ENCODE results near the gene IQGAP2.
"Not testable (repeated sequence)": the region's sequence is repeated elsewhere in the genome, so short reads cannot be mapped to it uniquely, and the experiment has no call there.

IQGAP2 gene

DNA sequence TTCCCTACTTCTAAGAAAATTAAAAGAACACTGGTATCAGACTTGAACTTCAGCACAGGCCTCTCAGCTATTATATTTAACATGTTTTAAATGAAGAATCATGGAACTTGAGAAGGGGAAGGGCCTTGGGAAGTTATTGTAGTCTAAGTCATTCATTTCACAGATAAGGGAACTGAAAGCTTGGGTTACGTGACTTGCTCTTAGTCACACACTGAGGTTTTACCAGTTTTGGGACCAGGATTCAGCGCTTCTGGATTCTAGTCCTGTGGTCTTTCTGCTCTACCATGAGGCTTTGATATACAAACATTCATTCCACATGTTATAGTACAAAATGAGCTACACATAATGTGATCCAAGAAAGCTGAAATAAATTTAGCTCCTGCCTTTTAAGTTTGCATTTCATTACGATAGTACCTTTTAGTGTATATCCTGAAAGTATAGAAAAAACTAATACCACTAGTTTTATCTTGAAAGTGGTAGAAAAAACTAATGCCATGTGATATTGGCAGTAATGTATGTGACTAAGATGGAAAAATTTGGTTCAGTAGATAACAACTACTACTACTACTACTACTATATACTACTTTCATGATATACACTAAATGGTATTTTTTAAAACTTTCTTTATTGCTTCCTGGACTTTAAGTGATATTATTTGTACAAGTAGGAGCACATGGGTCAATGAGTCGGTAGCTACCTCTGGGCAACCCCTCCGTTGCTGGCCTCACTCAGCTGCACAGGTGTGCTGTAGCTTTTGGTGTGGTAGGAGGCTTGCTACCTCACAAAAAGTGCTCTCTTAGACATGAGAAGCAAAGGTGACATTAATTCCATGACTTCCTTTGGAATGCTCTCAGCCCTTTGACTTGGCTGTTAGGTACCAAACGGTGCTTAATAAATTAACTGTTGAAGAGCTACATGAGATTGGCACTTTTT lies 179.4 kb downstream of the IQGAP2 start:
- peak; percentile 11 for FAIRE-seq

GRCh38 chr5:76583163-76584047 lies 180.3 kb downstream of the IQGAP2 start:
- FAIRE-seq = peak; percentile 97

DNA sequence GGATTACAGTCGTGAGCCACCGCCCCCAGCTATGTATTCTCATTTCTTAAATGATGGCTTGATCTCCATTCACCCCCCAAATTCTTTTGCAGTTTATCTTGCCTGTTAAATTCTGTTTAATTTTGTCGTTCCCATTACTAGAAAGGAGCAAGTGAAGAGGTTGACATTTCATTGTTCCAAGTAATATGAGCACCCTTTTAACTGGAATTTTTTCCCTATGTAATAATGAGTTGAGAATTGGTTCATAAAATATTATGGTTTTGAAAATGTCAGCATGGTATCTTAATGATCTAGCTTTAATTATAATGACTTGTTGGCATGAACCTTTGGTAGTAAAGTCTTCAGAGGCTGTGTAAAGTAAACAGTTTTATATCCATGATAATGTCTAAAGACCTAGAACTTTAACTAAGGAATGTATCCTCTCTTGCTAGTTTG lies 182.7 kb downstream of the IQGAP2 start:
- peak; percentile 21 for FAIRE-seq

DNA sequence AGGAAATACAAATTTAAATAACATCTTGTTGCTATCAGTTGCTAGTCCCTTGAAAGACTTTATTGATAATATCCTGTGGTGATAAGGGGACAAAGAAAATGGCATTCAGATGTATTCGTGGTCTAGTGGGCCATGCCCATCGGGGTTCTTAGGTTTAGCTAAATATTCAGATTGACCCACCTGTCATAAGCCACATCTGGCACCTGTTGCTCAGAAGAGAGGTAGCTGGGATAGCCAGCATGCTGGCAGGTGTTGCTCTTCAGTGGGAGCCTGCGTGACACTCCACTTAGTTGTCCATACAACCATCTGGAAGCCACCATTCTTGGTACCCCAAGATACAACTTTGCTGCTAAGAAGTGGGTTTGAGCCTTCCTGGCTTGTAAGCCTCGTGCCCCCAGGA lies 183.4 kb downstream of the IQGAP2 start:
- FAIRE-seq = no peak

DNA sequence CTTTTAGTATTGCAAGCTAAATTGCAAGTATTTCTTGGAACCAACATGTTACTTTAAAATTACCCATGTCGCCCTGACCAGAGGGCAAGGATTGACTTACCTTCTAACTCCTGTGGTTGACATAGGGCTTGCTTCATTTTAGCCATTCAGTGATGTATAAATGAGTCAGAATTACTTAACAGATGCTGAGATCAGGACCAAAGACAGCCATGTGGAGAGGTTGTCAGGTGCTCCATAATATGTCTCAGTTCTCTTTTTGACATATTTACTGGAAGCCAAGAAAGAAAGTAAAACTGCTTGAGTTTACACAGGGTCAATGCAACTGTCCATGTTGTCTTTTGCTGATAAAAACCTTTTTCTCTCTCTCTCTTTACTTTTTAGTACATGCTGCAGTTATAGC lies 186.9 kb downstream of the IQGAP2 start:
- no peak for FAIRE-seq

DNA sequence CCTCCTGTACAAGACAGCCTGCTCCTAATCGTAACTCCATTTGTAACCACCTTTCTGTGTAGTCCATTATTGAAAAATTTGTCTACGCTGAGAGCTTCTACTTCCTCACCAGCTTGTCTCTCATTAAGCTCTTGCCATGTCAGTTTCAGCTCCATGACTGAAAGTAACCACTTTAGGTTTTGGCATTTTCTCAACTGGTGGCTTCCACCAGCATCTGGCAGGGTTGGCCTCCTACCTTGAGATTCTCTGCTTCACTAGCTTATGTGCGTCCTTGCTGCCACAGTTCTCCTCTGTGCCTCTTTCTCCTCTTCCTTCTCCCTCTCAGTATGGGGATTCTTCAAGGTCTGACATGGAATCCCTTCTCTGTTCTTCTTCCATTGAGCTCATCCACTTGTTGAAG lies 188.3 kb downstream of the IQGAP2 start:
- no peak for FAIRE-seq

- FAIRE-seq = no peak
Measured at GRCh38 chr5:76592692-76593091, 189.6 kb downstream of the IQGAP2 start.

GRCh38 chr5:76594107-76594506 lies 191.0 kb downstream of the IQGAP2 start:
- FAIRE-seq = peak; percentile 40

DNA sequence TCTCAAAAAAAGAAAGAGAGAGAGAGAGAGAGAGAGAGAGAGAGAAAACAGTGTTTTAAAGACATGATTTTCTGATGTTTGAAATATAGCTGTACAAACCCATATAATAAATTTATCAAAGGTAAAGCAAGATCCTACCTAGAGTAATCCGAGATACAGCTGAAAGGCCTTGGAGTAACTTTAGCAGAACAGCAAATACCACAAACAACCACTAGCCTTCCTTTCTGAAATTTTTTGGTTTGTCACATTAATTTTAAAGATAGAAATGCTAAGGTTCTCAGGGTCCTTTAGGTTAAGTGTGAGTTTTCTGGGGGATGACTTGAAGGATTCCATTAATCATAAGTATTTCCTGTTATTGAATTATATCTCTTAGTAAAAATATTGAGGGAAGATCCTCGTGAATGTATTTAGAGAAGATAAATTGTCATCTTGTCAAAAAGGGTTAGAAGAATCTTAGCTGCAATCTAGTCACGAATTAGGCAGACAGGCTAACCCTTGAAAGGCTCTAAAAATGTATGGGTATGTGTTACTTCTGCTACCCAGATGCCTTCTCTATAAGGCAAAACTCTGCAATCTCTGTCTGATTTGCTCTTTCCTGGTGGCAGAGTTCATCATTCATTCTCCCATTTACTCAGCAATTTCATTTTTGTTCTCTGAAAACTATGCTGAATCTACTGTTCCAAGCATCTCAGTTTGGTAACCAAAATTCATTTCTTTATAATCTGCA lies 192.8 kb downstream of the IQGAP2 start:
- FAIRE-seq = no peak

- FAIRE-seq = no peak
Measured at GRCh38 chr5:76598531-76598930, 195.4 kb downstream of the IQGAP2 start.

DNA sequence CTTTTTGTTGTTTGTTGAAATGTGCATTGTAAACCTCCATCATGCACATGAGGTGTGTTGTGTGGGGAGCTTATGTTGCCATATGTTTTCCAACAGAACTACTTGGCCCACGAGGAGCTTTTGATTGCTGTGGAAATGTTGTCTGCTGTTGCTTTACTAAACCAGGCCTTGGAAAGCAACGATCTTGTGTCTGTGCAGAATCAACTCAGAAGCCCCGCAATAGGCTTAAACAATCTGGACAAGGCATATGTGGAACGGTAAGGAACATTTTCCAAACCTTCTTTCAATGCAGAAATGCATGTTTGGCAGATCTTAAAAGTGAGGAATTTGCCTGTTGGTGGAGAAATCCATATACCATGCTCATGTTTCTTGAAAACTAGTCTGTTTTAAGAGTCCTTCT lies 197.6 kb downstream of the IQGAP2 start:
- FAIRE-seq = no peak

DNA sequence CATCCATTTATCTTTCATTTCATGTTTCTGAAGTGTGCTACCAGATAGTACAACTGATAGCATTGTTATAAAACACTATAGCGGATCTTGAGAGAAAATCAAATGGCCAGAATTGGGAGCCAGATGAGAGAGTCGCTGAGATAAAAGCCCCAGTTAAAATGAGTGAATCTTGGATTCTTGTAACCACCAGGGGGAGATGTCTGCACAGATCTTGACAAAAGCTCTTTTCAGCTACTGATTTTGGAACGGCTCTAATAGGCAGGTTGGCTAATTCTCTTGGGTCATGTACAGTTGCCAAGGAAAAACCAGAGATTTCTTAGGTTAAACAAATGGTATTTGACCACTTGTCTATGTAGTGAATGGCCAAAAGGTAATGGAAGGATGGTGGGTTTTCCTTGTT lies 198.4 kb downstream of the IQGAP2 start:
- peak; percentile 98 for FAIRE-seq

DNA sequence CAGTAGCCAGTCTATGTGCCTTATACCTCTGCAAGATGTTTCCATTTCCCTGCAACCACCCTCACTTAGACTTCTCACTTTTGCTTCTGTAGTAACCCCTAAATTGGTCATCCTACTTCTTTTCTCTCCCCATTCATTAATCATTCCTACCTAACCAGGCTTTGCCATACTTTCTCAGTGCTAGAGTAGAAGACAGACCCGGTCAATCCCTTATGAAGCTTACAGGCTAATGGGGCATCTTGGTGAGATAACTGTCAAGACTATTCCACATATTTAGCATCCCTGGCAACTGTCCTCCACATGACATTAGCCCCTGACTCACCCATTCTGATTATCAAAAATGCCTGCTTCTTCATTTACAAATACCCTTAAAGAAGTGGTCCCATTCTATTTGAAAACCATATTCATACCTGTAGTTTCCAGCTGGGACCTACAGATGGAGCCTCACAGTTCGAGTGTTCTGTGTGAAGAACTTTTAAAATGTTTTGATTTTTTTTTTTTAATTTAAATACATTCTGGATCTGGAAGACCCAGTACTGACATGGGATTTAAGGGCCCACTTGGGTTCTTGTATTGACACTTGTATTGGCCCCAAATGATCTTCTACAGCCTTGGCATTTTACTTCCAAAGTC lies 199.1 kb downstream of the IQGAP2 start:
- peak; percentile 95 for FAIRE-seq

DNA sequence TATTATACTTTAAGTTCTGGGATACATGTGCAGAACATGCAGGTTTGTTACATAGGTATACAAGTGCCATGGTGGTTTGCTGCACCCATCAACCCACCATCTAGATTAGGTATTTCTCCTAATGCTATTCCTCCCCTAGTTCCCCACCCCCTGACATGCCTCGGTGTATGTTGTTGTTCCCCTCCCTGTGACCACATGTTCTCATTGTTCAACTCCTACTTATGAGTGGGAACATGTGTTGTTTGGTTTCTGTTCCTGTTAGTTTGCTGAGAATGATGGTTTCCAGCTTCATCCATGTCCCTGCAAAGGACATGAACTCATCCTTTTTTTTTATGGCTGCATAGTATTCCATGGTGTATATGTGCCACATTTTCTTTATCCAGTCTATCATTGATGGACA lies 200.9 kb downstream of the IQGAP2 start:
- FAIRE-seq = not testable (repeated sequence)

DNA sequence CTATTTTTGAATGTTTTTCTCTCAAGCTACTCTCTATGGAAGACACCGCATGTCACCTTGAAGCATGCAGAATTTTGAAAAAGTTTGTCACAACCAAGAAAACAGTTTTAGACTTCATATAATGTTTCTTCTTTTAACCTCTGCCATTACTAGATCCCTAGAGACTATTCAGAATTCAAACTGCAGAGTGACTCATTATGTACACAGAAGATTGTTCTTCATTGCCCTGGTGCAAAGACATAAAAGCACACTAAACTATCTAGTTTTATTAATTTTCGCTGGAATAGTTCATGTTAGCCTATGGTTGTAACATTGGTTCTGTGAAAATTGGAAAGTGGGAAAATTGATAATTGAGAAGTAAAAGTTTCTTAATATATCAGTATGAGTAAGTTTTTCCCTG lies 201.8 kb downstream of the IQGAP2 start:
- FAIRE-seq = no peak

- no peak for FAIRE-seq
Measured at GRCh38 chr5:76606701-76607100, 203.6 kb downstream of the IQGAP2 start.

- no peak for FAIRE-seq
Measured at GRCh38 chr5:76607353-76607871, 204.3 kb downstream of the IQGAP2 start.

GRCh38 chr5:76608833-76609232 lies 205.7 kb downstream of the IQGAP2 start:
- peak; percentile 98 for FAIRE-seq

DNA sequence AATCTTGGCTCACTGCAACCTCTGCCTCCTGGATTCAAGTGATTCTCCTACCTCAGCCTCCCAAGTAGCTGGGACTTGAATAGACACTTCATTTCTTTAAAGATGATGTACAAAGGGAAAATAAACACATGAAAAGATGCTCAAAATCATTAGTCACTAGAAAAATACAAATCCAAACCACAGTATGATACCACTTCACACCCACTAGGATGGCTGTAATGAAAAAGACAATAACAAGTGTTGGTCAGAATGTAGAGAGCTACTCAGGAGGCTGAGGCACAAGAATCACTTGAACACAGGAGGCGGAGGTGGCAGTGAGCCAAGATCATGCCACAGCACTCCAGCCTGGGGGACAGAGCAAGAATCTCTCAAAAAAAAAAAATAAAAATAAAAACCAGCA lies 207.1 kb downstream of the IQGAP2 start:
- no peak for FAIRE-seq

GRCh38 chr5:76612942-76613341 lies 209.9 kb downstream of the IQGAP2 start:
- FAIRE-seq = no peak

GRCh38 chr5:76615759-76616158 lies 212.7 kb downstream of the IQGAP2 start:
- no peak for FAIRE-seq

DNA sequence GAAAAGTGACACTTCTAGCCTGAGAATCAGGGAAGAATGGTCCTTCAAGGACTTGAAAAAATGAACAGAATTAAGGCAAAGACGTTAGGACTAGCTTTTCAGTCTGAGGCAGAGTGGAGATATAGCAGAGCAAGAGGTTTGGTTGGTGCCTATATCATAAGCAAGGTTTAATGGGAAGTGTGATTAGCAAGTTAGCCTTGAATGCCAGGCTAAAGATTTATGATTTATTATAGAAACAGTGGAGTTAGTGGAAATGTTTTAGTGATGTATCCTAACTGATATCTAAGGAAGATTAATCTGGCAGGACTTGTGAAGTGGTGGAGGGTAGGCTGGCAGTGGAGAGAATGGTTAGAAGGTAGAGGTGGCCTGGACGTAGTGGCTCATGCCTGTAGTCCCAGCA lies 213.1 kb downstream of the IQGAP2 start:
- FAIRE-seq = no peak
